HG02870 (cell line): ENCODE measurements around the gene RSPRY1.

Experiments
- ATAC-seq: cut with Tn5 transposase; IDR thresholded peaks from one replicate; pipeline ENCODE4 v1.9.1; 2021; ENCODE audit warnings: mild to moderate bottlenecking, moderate library complexity; ENCODE audit not compliant: unreplicated experiment

Gene RSPRY1

DNA sequence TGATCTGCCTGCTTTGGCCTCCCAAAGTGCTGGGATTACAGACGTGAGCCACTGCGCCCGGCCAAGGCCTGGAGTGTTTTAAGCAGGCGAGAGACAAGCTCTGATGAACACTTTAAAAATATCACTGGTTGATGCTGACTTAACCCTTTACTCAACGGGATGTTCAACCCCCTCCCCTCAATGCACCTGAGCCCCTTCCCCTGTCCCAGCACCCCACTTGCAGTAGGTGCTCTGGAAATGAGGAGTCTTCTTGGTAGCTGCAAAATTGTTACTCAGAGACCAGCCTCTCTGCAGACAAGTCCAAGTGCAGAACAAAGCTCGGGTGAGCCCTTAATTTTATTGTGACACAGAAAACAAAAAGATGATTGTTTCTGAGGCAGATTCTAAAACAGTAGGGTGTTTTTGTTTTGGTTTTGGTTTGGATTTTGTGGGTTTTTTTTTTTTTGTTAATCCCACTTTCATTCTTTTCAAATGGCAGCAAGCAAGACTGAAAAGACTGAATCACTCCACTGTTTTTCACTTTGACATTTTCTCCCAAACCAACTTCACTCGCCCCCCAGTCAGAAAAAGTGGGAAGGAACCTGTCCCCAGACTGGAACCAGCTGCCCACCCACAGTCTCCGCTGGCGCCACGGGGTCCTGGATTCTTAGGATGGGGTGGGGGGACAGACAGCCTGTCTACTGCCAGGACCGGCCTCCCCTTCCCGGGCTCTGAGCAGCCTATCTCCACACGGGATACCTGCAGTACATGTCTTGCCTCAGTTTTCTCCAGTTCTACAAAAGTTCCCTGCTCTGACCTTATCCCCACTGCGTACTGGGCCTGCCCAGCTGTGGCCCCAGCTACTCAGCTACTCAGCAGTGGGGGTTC is 103.5 kb downstream of the RSPRY1 start:
- no peak for ATAC-seq
